SK-N-SH (cell line): ENCODE measurements around the gene ERGIC2. TPM values are rescaled to one million over a fixed set of nuclear protein-coding genes. Genes with fewer than 3 reads are reported as not detected.
A peak's percentile ranks its signal among the peaks of the same experiment; 100 is the strongest.

Source experiments
- CTCF ChIA-PET: fragments of 300-600, 350-600 bp; formaldehyde crosslinking; extraction: SDS; loops from one replicate; lab custom pipeline; 2021; lab: Yijun Ruan, JAX
- POLR2A ChIA-PET: fragments of 350-600 bp; sonication (Branson Sonifier 250); formaldehyde crosslinking; extraction: SDS; loops from one replicate; lab custom pipeline; 2020; ENCODE audit warnings: antibody characterized with exemption, inconsistent platforms; lab: Yijun Ruan, JAX
- DNase-seq: peaks from one replicate; pipeline ENCODE4 v3.0.0; 2012
- H2AFZ ChIP-seq: fragments of 200-600 bp; sonication (generic); 2 replicates; pipeline ENCODE4 v1.8.1; 2016; ENCODE audit warnings: antibody characterized with exemption, mild to moderate bottlenecking, low read depth
- H3F3A ChIP-seq: fragments of 200-600 bp; sonication (generic); replicated peaks from 2 replicates; pipeline ENCODE3; 2016; ENCODE audit warnings: antibody characterized with exemption, mild to moderate bottlenecking; ENCODE audit not compliant: insufficient read depth
- H3K27ac ChIP-seq, 2 experiments: fragments of 200-500 bp in 1 of 2; fragments of 200-600 bp in 1 of 2; sonication (Bioruptor generic) in 1 of 2; sonication (generic), shearing (Covaris generic) in 1 of 2; 2 replicates each; pipeline versions ENCODE4 v1.5.1 to v1.6.1; 2014 to 2016; ENCODE audit warnings: low read depth in 2 of 2, inconsistent platforms in 1 of 2, low read length in 1 of 2, mild to moderate bottlenecking in 1 of 2, mixed read lengths in 1 of 2
- H3K27me3 ChIP-seq: fragments of 200-600 bp; sonication (generic), shearing (Covaris generic); 2 replicates; pipeline ENCODE4 v1.6.1; 2016; ENCODE audit warnings: mixed run types; ENCODE audit not compliant: insufficient read depth
- H3K36me3 ChIP-seq, 2 experiments: fragments of 200-500 bp in 1 of 2; fragments of 200-600 bp in 1 of 2; sonication (Bioruptor generic) in 1 of 2; sonication (generic) in 1 of 2; replicated peaks in 1 of 2; 2 replicates each; pipeline versions ENCODE3 to v1.5.1; 2014 to 2016; ENCODE audit warnings: low read length in 1 of 2, mild to moderate bottlenecking in 1 of 2; ENCODE audit not compliant: insufficient read depth in 2 of 2, control insufficient read depth in 1 of 2
- H3K4me1 ChIP-seq, 2 experiments: fragments of 200-500 bp in 1 of 2; fragments of 200-600 bp in 1 of 2; sonication (Bioruptor generic) in 1 of 2; sonication (generic), shearing (Covaris generic) in 1 of 2; 2 replicates each; pipeline versions ENCODE4 v1.5.1 to v1.6.1; 2014 to 2016; ENCODE audit warnings: low read depth in 1 of 2, low read length in 1 of 2, mixed run types in 1 of 2; ENCODE audit not compliant: insufficient read depth in 2 of 2, control insufficient read depth in 1 of 2
- H3K4me2 ChIP-seq: fragments of 200-600 bp; sonication (generic), shearing (Covaris generic); 2 replicates; pipeline ENCODE4 v1.6.1; 2017; ENCODE audit warnings: mixed run types
- H3K4me3 ChIP-seq, 2 experiments: fragments of 200-500 bp in 1 of 2; fragments of 200-600 bp in 1 of 2; sonication (Bioruptor generic) in 1 of 2; sonication (generic), shearing (Covaris generic) in 1 of 2; 2 replicates each; pipeline versions ENCODE4 v1.5.1 to v1.8.1; 2014 to 2016; ENCODE audit warnings: low read depth in 2 of 2, inconsistent platforms in 1 of 2, low read length in 1 of 2, mild to moderate bottlenecking in 1 of 2, mixed read lengths in 1 of 2, moderate library complexity in 1 of 2
- H3K79me2 ChIP-seq: fragments of 200-600 bp; sonication (generic); 2 replicates; pipeline ENCODE4 v1.8.1; 2017; ENCODE audit warnings: mild to moderate bottlenecking; ENCODE audit not compliant: insufficient read depth
- H3K9ac ChIP-seq: fragments of 200-600 bp; sonication (generic); 2 replicates; pipeline ENCODE4 v1.6.1; 2017; ENCODE audit warnings: mixed run types
- H3K9me2 ChIP-seq: fragments of 200-600 bp; sonication (generic); 2 replicates; pipeline ENCODE4 v1.6.1; 2017; ENCODE audit warnings: mixed run types
- H3K9me3 ChIP-seq: fragments of 200-600 bp; sonication (generic); 2 replicates; pipeline ENCODE4 v1.6.1; 2017; ENCODE audit warnings: mixed run types, mild to moderate bottlenecking, moderate library complexity
- H4K20me1 ChIP-seq: fragments of 200-600 bp; sonication (generic); 2 replicates; pipeline ENCODE4 v1.6.1; 2017; ENCODE audit warnings: mild to moderate bottlenecking, mixed run types; ENCODE audit not compliant: insufficient read depth
- CHD2 ChIP-seq: fragments of 150-350 bp; IDR thresholded peaks from 2 replicates; pipeline ENCODE4 v1.6.1; 2018; ENCODE audit warnings: low read length; ENCODE audit not compliant: partially characterized antibody
- EP300 ChIP-seq, 2 experiments: IDR thresholded peaks; 2 replicates each; pipeline versions ENCODE4 v1.4.0 to v1.6.1; 2012; ENCODE audit warnings: borderline replicate concordance in 1 of 2, low read depth in 1 of 2, low read length in 1 of 2
- FOSL2 ChIP-seq: IDR thresholded peaks from 2 replicates; pipeline ENCODE4 v1.4.0; 2012; ENCODE audit warnings: low read depth, mild to moderate bottlenecking, moderate library complexity, borderline replicate concordance
- FOXJ3 ChIP-seq: sonication (generic); formaldehyde crosslinking; IDR thresholded peaks from 2 replicates; pipeline ENCODE4 v1.5.1; 2020; ENCODE audit warnings: mild to moderate bottlenecking, missing genetic modification reagents
- FOXM1 ChIP-seq: IDR thresholded peaks from 2 replicates; pipeline ENCODE4 v1.4.0; 2012; ENCODE audit warnings: low read depth, mild to moderate bottlenecking
- GABPA ChIP-seq: IDR thresholded peaks from 2 replicates; pipeline ENCODE4 v1.4.0; 2012; ENCODE audit warnings: low read depth, mild to moderate bottlenecking
- JUND ChIP-seq: IDR thresholded peaks from 2 replicates; pipeline ENCODE4 v1.4.0; 2012
- MXI1 ChIP-seq: IDR thresholded peaks from 2 replicates; pipeline ENCODE4 v1.6.1; 2012; ENCODE audit warnings: mild to moderate bottlenecking, low read depth, low read length, improper control_type of control experiment
- NFIC ChIP-seq: IDR thresholded peaks from 2 replicates; pipeline ENCODE4 v1.4.0; 2012; ENCODE audit warnings: borderline replicate concordance
- NRF1 ChIP-seq: IDR thresholded peaks from 2 replicates; pipeline ENCODE4 v1.6.1; 2012; ENCODE audit warnings: low read depth, mild to moderate bottlenecking, low read length
- PBX3 ChIP-seq: IDR thresholded peaks from 2 replicates; pipeline ENCODE4; 2012
- RAD21 ChIP-seq: IDR thresholded peaks from 2 replicates; pipeline ENCODE4 v1.6.1; 2012; ENCODE audit warnings: mild to moderate bottlenecking, low read length
- SIN3A ChIP-seq: IDR thresholded peaks from 2 replicates; pipeline ENCODE4 v1.6.1; 2012; ENCODE audit warnings: low read depth, mild to moderate bottlenecking, low read length, moderate library complexity, borderline replicate concordance
- SMC3 ChIP-seq: IDR thresholded peaks from 2 replicates; pipeline ENCODE4 v1.6.1; 2012; ENCODE audit warnings: low read depth, low read length, improper control_type of control experiment
- TEAD4 ChIP-seq: IDR thresholded peaks from 2 replicates; pipeline ENCODE4 v1.4.0; 2012; ENCODE audit warnings: mild to moderate bottlenecking, borderline replicate concordance; ENCODE audit not compliant: insufficient read depth
- YY1 ChIP-seq: IDR thresholded peaks from 2 replicates; pipeline ENCODE4 v1.4.0; 2012; ENCODE audit warnings: low read depth, mild to moderate bottlenecking
- ZBTB33 ChIP-seq: IDR thresholded peaks from 2 replicates; pipeline ENCODE4 v1.4.0; 2012; ENCODE audit warnings: low read depth, borderline replicate concordance
- WGBS: methylation state at CpG from one replicate; pipeline ENCODE4 v1.1.6; 2017; ENCODE audit warnings: low lambda C conversion rate; 5-methylcytosine and 5-hydroxymethylcytosine counted together
- polyA plus RNA-seq, 3 experiments: library from polyadenylated mRNA; depleted of rRNA; stranded (reverse); fragments of >200 nt; gene quantifications; 2 replicates each; pipeline ENCODE4 v1.2.3, GENCODE V29; 2012

Gene ERGIC2
- polyA plus RNA-seq, 1 of the 3 experiments (the other 2 are of a cell fraction) = 22.1 TPM

GRCh38 chr12:29354954-29355353 is 26.0 kb downstream of the ERGIC2 start:
- no peak for TF ChIP-seq FOXJ3
- CTCF ChIA-PET = no interaction called here
- 100% methylated on average over 1 of the region's 1 CpG for WGBS

GRCh38 chr12:29350080-29350479 is 30.9 kb downstream of the ERGIC2 start:
- ChIA-PET POLR2A (no interaction called here), CTCF (no interaction called here)
- H3K27ac ChIP-seq = no peak overlapping the region
- peak; percentile 1 for DNase-seq
- no peak overlapping the region for H3K4me3 ChIP-seq
- H3K9ac ChIP-seq = no peak overlapping the region
- no peaks in the 10 kb centered on the region for H3K4me1 ChIP-seq
- 0 out of 2 replicates have a peak, but pooled peaks cover 3% of the 10 kb centered on the region for H3K9me2 ChIP-seq
- peaks cover 51 to 52% of the 10 kb centered on the region in 2 experiments for H3K36me3 ChIP-seq
- H3F3A ChIP-seq = peaks cover 3% of the 10 kb centered on the region
- no peaks in the 10 kb centered on the region for H3K27me3 ChIP-seq
- H2AFZ ChIP-seq = no peak overlapping the region
- H3K79me2 ChIP-seq = no peaks in the 10 kb centered on the region
- H4K20me1 ChIP-seq = no peaks in the 10 kb centered on the region
- H3K9me3 ChIP-seq = no peaks in the 10 kb centered on the region
- TF ChIP-seq EP300 (IDR thresholded peaks at IDR 0.05; ENCODE audit: borderline replicate concordance in 1 of 2, low read depth in 1 of 2, low read length in 1 of 2) (0 out of 4 replicates have a peak, but pooled peaks of 1 of the 2 experiments have one; percentile 19), TEAD4 (no peak), NFIC (peak; percentile 91), PBX3 (0 out of 2 replicates have a peak, but pooled peaks have one; percentile 8), FOSL2 (no peak)
- H3K4me2 ChIP-seq = no peak overlapping the region

More at GRCh38 chr12:29354954-29355353, 26.0 kb downstream of the ERGIC2 start:
- no peak for DNase-seq
- Histone ChIP-seq H3K27ac (no peak overlapping the region), H3F3A (peaks cover 3% of the 10 kb centered on the region), H2AFZ (no peak overlapping the region), H3K9me3 (no peaks in the 10 kb centered on the region), H3K79me2 (no peaks in the 10 kb centered on the region), H3K9me2 (no peaks in the 10 kb centered on the region), H3K36me3 (peaks cover 45 to 53% of the 10 kb centered on the region in 2 experiments), H3K4me1 (no peaks in the 10 kb centered on the region), H3K27me3 (no peaks in the 10 kb centered on the region), H3K9ac (no peak overlapping the region), H3K4me2 (no peak overlapping the region), H3K4me3 (no peak overlapping the region), H4K20me1 (no peaks in the 10 kb centered on the region)
- POLR2A ChIA-PET = no interaction called here

GRCh38 chr12:29346769-29347421 is 34.1 kb downstream of the ERGIC2 start:
- Histone ChIP-seq H3K9me2 (0 out of 2 replicates have a peak, but pooled peaks cover 3% of the 10 kb centered on the region), H3K27ac (no peak overlapping the region), H3K79me2 (no peaks in the 10 kb centered on the region), H4K20me1 (no peaks in the 10 kb centered on the region), H3K4me2 (no peak overlapping the region), H3K27me3 (no peaks in the 10 kb centered on the region), H2AFZ (no peak overlapping the region), H3F3A (peaks cover 3% of the 10 kb centered on the region), H3K9ac (no peak overlapping the region), H3K36me3 (peaks cover 59 to 68% of the 10 kb centered on the region in 2 experiments), H3K4me1 (no peaks in the 10 kb centered on the region), H3K4me3 (no peak overlapping the region), H3K9me3 (no peaks in the 10 kb centered on the region)
- no peak for DNase-seq
- CTCF ChIA-PET = interaction anchor here (0.7 to 1.3 kb wide), 2 partner anchors 9 to 38 kb away, joined by 3 read pairs; no protein-coding TSS in a partner anchor
- POLR2A ChIA-PET = no interaction called here
- 98% methylated on average over 3 of the region's 3 CpGs for WGBS
- TF ChIP-seq CHD2 (no peak), EP300 (IDR thresholded peaks at IDR 0.05; ENCODE audit: borderline replicate concordance in 1 of 2, low read depth in 1 of 2, low read length in 1 of 2) (no peak), SMC3 (no peak), MXI1 (no peak), GABPA (no peak), RAD21 (no peak), FOXJ3 (no peak), ZBTB33 (no peak), SIN3A (no peak), NRF1 (no peak), FOXM1 (no peak), JUND (no peak), YY1 (no peak), TEAD4 (no peak)
